Mucosa of descending colon (tissue), 3 donors: Measurements from ENCODE around the gene BAIAP2L2. TPM values are rescaled to one million over a fixed set of nuclear protein-coding genes. Genes with fewer than 3 reads are reported as not detected.
"Not testable (repeated sequence)": the region's sequence is repeated elsewhere in the genome, so short reads cannot be mapped to it uniquely, and the experiment has no call there.

Source experiments
- ATAC-seq: fragments of 200-7000 bp; cut with Tn5 transposase; one replicate; pipeline ENCODE4 v1.9.1; 2020; ENCODE audit warnings: mild to moderate bottlenecking, moderate library complexity
- DNase-seq, 3 donors: peaks; one replicate each; pipeline ENCODE4 v3.0.0-alpha.2; 2020
- H3K36me3 ChIP-seq: fragments of 200-600 bp; one replicate; pipeline ENCODE4 v1.8.0; 2021; ENCODE audit warnings: low read depth, mild to moderate bottlenecking
- H3K4me1 ChIP-seq: fragments of 200-600 bp; one replicate; pipeline ENCODE4 v1.8.0; 2021; ENCODE audit warnings: low read depth, mild to moderate bottlenecking
- H3K4me3 ChIP-seq: fragments of 200-600 bp; one replicate; pipeline ENCODE4 v1.8.0; 2021; ENCODE audit warnings: mild to moderate bottlenecking
- H3K9me3 ChIP-seq: fragments of 200-600 bp; one replicate; pipeline ENCODE4 v1.8.0; 2021; ENCODE audit warnings: mild to moderate bottlenecking
- CTCF ChIP-seq: fragments of 200-600 bp; IDR thresholded peaks from one replicate; pipeline ENCODE4 v1.8.0; 2022; ENCODE audit warnings: antibody characterized with exemption, mild to moderate bottlenecking
- intact Hi-C, 2 donors: fragments of 100-400 bp; cut with DNase I in 1 of 2; cut with micrococcal nuclease in 1 of 2; formaldehyde crosslinking; loops; one replicate each; pipeline versions ENCODE4 v1.11.0 to v1.11.1; 2022; cut with DNase I, micrococcal nuclease
- long read RNA-seq, 2 donors: library from polyadenylated mRNA; unstranded; transcript quantifications; one replicate each; pipeline ENCODE4 v2.0.0, GENCODE V29; 2019 to 2021
- total RNA-seq, 3 donors: library from RNA; stranded (reverse); fragmentation: NEBNext Ultra II Directional in 2 of 3; extraction: Animal tissue kit (Norgen Biotek cat#: 25700) in 2 of 3; gene quantifications; one replicate each; pipeline versions ENCODE4 v1.2.1 to v1.2.4, GENCODE V29; 2021 to 2023
- donor health status: DM: no; HTN: no; CAD: no; lungs with moderate emphysema.
- donor health status: DM: no; HTN: no; CAD: no.
- donor health status: DM: no; HTN: yes; CAD: no.

The BAIAP2L2 gene, protein sequence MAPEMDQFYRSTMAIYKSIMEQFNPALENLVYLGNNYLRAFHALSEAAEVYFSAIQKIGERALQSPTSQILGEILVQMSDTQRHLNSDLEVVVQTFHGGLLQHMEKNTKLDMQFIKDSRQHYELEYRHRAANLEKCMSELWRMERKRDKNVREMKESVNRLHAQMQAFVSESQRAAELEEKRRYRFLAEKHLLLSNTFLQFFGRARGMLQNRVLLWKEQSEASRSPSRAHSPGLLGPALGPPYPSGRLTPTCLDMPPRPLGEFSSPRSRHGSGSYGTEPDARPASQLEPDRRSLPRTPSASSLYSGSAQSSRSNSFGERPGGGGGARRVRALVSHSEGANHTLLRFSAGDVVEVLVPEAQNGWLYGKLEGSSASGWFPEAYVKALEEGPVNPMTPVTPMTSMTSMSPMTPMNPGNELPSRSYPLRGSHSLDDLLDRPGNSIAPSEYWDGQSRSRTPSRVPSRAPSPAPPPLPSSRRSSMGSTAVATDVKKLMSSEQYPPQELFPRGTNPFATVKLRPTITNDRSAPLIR
- 10 to 100 TPM; 33.9 to 92.3 (median 63.7) TPM for total RNA-seq
- long read RNA-seq, donor 1, transcript BAIAP2L2-202 (14 exons, 2,146 nt) = major isoform, 27 of 43 reads
- long read RNA-seq, donor 1, partial matches to known transcripts = 6 of 43 reads
- long read RNA-seq, donor 1, other reads (novel, unspliced or antisense) = 10 of 43 reads
- long read RNA-seq, donor 2, partial matches to known transcripts = 13 of 20 reads
- long read RNA-seq, donor 2, other reads (novel, unspliced or antisense) = 3 of 20 reads

- ATAC-seq = peak; percentile 70
- peak within 1 kb of the TSS; percentile 26 for H3K4me3 ChIP-seq
- peaks cover 36% of the 10 kb centered on the region for H3K4me1 ChIP-seq
- no peaks in the 10 kb centered on the region for H3K36me3 ChIP-seq
- peak; percentile 77 to 84 (median 82) for DNase-seq
- no peaks in the 10 kb centered on the region for H3K9me3 ChIP-seq
- TF ChIP-seq CTCF = no peak
- intact Hi-C loops = loop anchor here in 1 of 2 donors (10.0 kb wide), 1 partner anchor 245 kb away; no protein-coding TSS in a partner anchor
Measured at GRCh38 chr22:38110008-38110862, at the start of gene BAIAP2L2. TSS of gene BAIAP2L2 (minus strand) at chr22:38110684. CDS start at chr22:38110525, 159 bp downstream.

DNA sequence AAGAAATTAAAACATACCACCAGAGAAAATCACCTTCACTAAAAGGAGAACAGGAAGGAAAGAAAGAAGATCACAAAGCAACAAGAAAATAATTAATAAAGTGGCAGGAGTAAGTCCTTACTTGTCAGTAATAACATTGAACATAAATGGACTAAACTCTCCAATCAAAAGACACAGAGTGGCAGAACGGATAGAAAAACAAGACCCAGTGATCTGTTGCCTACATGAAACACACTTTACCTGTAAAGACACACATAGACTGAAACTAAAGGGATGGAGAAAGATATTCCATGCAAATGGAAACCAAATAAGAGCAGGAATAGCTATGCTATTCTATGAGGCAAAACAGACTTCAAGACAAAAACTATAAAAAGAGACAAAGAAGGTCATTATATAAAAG lies 45.2 kb upstream of the BAIAP2L2 start:
- DNase-seq = no peak
- no peak for TF ChIP-seq CTCF
- no peaks in the 10 kb centered on the region for H3K9me3 ChIP-seq
- H3K4me3 ChIP-seq = no peak overlapping the region
- peaks cover 4% of the 10 kb centered on the region for H3K4me1 ChIP-seq
- intact Hi-C loops = no loop called here
- H3K36me3 ChIP-seq = no peaks in the 10 kb centered on the region
- ATAC-seq = no peak

DNA sequence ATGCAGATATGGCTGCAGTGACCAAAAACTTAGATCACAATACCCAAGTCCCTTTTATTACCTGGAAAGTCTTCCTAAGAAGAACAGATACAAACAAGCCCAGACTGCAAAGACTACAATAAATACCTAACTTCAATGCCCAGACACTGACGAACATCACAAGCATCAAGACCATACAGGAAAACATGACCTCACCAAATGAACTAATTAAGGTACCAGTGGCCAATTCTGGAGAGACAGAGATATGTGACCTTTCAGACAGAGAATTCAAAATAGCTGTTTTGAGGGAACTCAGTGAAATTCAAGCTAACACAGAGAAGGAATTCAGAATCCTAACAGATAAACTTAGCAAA lies 44.1 kb upstream of the BAIAP2L2 start:
- H3K4me1 ChIP-seq, intact Hi-C loops, H3K36me3 ChIP-seq, ATAC-seq, DNase-seq, H3K4me3 ChIP-seq, H3K9me3 ChIP-seq: not testable (repeated sequence)

DNA sequence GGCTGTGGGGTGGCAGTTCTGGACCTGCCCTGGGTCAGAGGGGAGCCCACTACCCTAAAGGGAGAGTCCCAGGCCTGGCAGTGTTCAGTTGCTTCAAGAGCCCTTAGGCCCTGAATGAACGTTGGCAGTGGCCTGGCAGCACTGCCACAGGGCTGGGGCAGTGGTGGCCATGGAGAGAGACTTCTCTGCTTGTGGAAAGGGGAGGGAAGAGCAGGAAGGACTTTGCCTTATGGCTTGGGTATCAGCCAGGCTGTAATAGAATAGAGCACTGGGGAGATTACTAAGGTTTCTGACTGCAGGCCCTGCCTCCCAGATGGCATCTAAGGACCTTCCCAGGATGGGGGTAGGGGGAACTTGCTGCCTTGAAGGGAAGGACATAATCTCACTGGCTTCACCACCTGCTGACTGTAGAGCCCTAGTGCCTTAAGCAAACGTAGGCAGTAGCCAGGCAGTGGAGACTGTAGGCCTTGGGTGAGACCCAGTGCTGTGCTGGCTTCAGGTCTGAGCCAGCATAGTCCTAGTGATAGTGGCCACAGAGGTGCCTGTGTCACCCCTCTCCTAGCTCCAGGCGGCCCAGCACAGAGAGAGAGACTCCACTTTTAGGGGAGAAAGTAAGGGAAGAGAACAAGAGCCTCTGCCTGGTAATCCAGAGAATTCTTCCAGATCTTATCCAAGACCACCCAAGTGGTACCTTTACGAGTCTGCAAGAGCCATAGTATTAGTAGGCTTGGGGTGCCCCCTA lies 43.5 kb upstream of the BAIAP2L2 start:
- no peak for TF ChIP-seq CTCF
- peak; percentile 91 for ATAC-seq
- Histone ChIP-seq H3K4me3 (no peak overlapping the region), H3K4me1 (peaks cover 4% of the 10 kb centered on the region), H3K36me3 (no peaks in the 10 kb centered on the region), H3K9me3 (no peaks in the 10 kb centered on the region)
- peak in 1 of 3 donors; percentile 50 for DNase-seq
- intact Hi-C loops = no loop called here

- Histone ChIP-seq H3K4me3 (no peak overlapping the region), H3K4me1 (peaks cover 4% of the 10 kb centered on the region), H3K9me3 (no peaks in the 10 kb centered on the region), H3K36me3 (no peaks in the 10 kb centered on the region)
- DNase-seq (peak in 1 of 3 donors; percentile 5), ATAC-seq (no peak)
- intact Hi-C loops = no loop called here
- TF ChIP-seq CTCF = no peak
Measured at GRCh38 chr22:38151126-38151500, 40.6 kb upstream of the BAIAP2L2 start.
